ENCODE data around the gene KIAA0319L.
"Not testable (repeated sequence)": the region's sequence is repeated elsewhere in the genome, so short reads cannot be mapped to it uniquely, and the experiment has no call there.

DNA sequence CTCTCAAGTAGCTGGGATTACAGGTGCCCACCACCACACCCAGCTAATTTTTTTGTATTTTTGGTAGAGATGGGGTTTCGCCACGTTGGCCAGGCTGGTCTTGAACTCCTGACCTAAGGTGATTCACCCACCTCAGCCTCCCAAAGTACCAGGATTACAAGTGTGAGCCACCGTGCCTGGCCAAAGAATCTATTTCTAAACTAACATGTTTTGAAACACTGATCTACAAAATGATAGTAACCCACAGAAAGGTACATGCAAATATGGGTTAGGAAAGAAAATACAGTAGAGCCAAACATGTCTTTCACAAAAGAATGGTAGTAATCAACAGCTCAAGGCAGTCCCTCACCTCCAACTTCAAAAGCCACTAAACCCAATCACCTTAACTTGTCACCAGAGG lies 84.0 kb downstream of the KIAA0319L start:
- TF ChIP-seq, protein P1, sequence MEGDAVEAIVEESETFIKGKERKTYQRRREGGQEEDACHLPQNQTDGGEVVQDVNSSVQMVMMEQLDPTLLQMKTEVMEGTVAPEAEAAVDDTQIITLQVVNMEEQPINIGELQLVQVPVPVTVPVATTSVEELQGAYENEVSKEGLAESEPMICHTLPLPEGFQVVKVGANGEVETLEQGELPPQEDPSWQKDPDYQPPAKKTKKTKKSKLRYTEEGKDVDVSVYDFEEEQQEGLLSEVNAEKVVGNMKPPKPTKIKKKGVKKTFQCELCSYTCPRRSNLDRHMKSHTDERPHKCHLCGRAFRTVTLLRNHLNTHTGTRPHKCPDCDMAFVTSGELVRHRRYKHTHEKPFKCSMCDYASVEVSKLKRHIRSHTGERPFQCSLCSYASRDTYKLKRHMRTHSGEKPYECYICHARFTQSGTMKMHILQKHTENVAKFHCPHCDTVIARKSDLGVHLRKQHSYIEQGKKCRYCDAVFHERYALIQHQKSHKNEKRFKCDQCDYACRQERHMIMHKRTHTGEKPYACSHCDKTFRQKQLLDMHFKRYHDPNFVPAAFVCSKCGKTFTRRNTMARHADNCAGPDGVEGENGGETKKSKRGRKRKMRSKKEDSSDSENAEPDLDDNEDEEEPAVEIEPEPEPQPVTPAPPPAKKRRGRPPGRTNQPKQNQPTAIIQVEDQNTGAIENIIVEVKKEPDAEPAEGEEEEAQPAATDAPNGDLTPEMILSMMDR (IDR thresholded peaks at IDR 0.05): not testable (repeated sequence)
- TF ChIP-seq POLR2AphosphoS5, POLR2A, EP300 (IDR thresholded peaks at IDR 0.05): not testable (repeated sequence)

Data from stomach (tissue), 4 donors.